ENCODE results near the gene EPHB3. TPM values are rescaled to one million over a fixed set of nuclear protein-coding genes. Genes with fewer than 3 reads are reported as not detected.
A peak's percentile ranks its signal among the peaks of the same experiment; 100 is the strongest.

EPHB3 gene
- total RNA-seq, 1 donor from 2014 or later, result 7.8 TPM

GRCh38 chr3:184576457-184577240 lies 15.1 kb downstream of the EPHB3 start:
- ATAC-seq (no peak), DNase-seq (no peak)
- Histone ChIP-seq H3K4me1 (no peaks in the 10 kb centered on the region), H3K9me3 (no peaks in the 10 kb centered on the region), H3K27me3 (no peaks in the 10 kb centered on the region), H3K4me3 (no peak overlapping the region), H3K36me3 (peaks cover 33% of the 10 kb centered on the region), H3K27ac (no peak overlapping the region)
- TF ChIP-seq, protein P1, sequence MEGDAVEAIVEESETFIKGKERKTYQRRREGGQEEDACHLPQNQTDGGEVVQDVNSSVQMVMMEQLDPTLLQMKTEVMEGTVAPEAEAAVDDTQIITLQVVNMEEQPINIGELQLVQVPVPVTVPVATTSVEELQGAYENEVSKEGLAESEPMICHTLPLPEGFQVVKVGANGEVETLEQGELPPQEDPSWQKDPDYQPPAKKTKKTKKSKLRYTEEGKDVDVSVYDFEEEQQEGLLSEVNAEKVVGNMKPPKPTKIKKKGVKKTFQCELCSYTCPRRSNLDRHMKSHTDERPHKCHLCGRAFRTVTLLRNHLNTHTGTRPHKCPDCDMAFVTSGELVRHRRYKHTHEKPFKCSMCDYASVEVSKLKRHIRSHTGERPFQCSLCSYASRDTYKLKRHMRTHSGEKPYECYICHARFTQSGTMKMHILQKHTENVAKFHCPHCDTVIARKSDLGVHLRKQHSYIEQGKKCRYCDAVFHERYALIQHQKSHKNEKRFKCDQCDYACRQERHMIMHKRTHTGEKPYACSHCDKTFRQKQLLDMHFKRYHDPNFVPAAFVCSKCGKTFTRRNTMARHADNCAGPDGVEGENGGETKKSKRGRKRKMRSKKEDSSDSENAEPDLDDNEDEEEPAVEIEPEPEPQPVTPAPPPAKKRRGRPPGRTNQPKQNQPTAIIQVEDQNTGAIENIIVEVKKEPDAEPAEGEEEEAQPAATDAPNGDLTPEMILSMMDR (IDR thresholded peaks at IDR 0.05), result no peak
- intact Hi-C loops (cut with DNase I), result no loop called here

- H3K9me3 ChIP-seq, result no peaks in the 10 kb centered on the region
- H3K36me3 ChIP-seq, result peaks cover 36% of the 10 kb centered on the region
- no peaks in the 10 kb centered on the region for H3K4me1 ChIP-seq
- ATAC-seq (no peak), DNase-seq (no peak)
- H3K27ac ChIP-seq, result no peak overlapping the region
- TF ChIP-seq, protein P1 (IDR thresholded peaks at IDR 0.05), result no peak
- H3K4me3 ChIP-seq, result no peak overlapping the region
- intact Hi-C loops (cut with DNase I), result no loop called here
- no peaks in the 10 kb centered on the region for H3K27me3 ChIP-seq
These were observed 16.0 kb downstream of the EPHB3 start for GRCh38 chr3:184577546-184577945.

- Histone ChIP-seq H3K27ac (no peak overlapping the region), H3K4me1 (peaks cover 2% of the 10 kb centered on the region), H3K36me3 (peaks cover 36% of the 10 kb centered on the region), H3K4me3 (no peak overlapping the region), H3K27me3 (no peaks in the 10 kb centered on the region), H3K9me3 (no peaks in the 10 kb centered on the region)
- DNase-seq (no peak), ATAC-seq (no peak)
- intact Hi-C loops (cut with DNase I), result no loop called here
- TF ChIP-seq, protein P1 (IDR thresholded peaks at IDR 0.05), result no peak
These were observed 16.6 kb downstream of the EPHB3 start for GRCh38 chr3:184578218-184578617.

- intact Hi-C loops (cut with DNase I), result no loop called here
- H3K27ac ChIP-seq, result no peak overlapping the region
These were observed 17.2 kb downstream of the EPHB3 start for GRCh38 chr3:184578822-184579221.

GRCh38 chr3:184579513-184579912 lies 17.9 kb downstream of the EPHB3 start:
- ATAC-seq (peak; percentile 45), DNase-seq (no peak)
- H3K36me3 ChIP-seq, result peaks cover 36% of the 10 kb centered on the region
- TF ChIP-seq, protein P1 (IDR thresholded peaks at IDR 0.05), result no peak
- no peak overlapping the region for H3K4me3 ChIP-seq
- no peaks in the 10 kb centered on the region for H3K27me3 ChIP-seq
- intact Hi-C loops (cut with DNase I), result no loop called here
- no peak overlapping the region for H3K27ac ChIP-seq
- peaks cover 3% of the 10 kb centered on the region for H3K4me1 ChIP-seq
- no peaks in the 10 kb centered on the region for H3K9me3 ChIP-seq

More at GRCh38 chr3:184578822-184579221, 17.2 kb downstream of the EPHB3 start:
- H3K4me3 ChIP-seq, result no peak overlapping the region
- TF ChIP-seq, protein P1 (IDR thresholded peaks at IDR 0.05), result no peak
- H3K27me3 ChIP-seq, result no peaks in the 10 kb centered on the region
- DNase-seq (no peak), ATAC-seq (no peak)
- no peaks in the 10 kb centered on the region for H3K9me3 ChIP-seq
- H3K36me3 ChIP-seq, result peaks cover 36% of the 10 kb centered on the region
- H3K4me1 ChIP-seq, result peaks cover 3% of the 10 kb centered on the region
